Upper lobe of left lung (tissue), 4 donors: ENCODE results near the gene SPATA13.

Source experiments
- CTCF ChIP-seq, 6 experiments: fragments of 450-650 bp in 4 of 6; fragments of 200-600 bp in 2 of 6; sonication (generic) in 2 of 6; IDR thresholded peaks; one replicate each; pipeline ENCODE4 v1.5.1; 2016 to 2019; ENCODE audit warnings: antibody characterized with exemption in 6 of 6
- POLR2A ChIP-seq, 4 donors: fragments of 450-650 bp; IDR thresholded peaks; one replicate each; pipeline ENCODE4 v1.5.1; 2016 to 2017; ENCODE audit warnings: antibody characterized with exemption in 4 of 4, mild to moderate bottlenecking in 2 of 4

GRCh38 chr13:24288870-24289269, 128.3 kb downstream of the SPATA13 start:
- TF ChIP-seq CTCF (IDR thresholded peaks at IDR 0.05) (no peak), POLR2A (IDR thresholded peaks at IDR 0.05) (no peak)
